ENCODE results near the gene SSBP1.

- TF ChIP-seq POLR2A (IDR thresholded peaks at IDR 0.05) = no peak
- no peak for TF ChIP-seq POLR2AphosphoS5 (IDR thresholded peaks at IDR 0.05)
Measured at GRCh38 chr7:141776374-141776773, 38.2 kb downstream of the SSBP1 start, which contains the start of gene TAS2R4.
